Kidney (tissue), 14 donors: ENCODE measurements around the gene CLIC5. TPM values are rescaled to one million over a fixed set of nuclear protein-coding genes. Genes with fewer than 3 reads are reported as not detected.
A peak's percentile ranks its signal among the peaks of the same experiment; 100 is the strongest.

Experiments
- DNase-seq, 5 donors: peaks; one replicate each; pipeline ENCODE4 v3.0.0-alpha.2; 2013 to 2020
- FAIRE-seq: peaks from 2 replicates; lab custom pipeline; 2012; peaks lifted over from hg19 to GRCh38; lab: Jason Lieb, UNC
- H3K27ac ChIP-seq, 2 donors: one replicate each; pipeline ENCODE4 v1.7.0; 2013; ENCODE audit warnings: low read depth in 2 of 2, low read length in 2 of 2, inconsistent platforms in 1 of 2
- H3K27me3 ChIP-seq: one replicate; pipeline ENCODE4 v1.7.1; 2013; ENCODE audit warnings: low read length, inconsistent platforms; ENCODE audit not compliant: control insufficient read depth, insufficient read depth
- H3K36me3 ChIP-seq, 3 donors: one replicate each; pipeline versions ENCODE4 v1.7.0 to v1.7.1; 2013; ENCODE audit warnings: low read length in 3 of 3, control low read depth in 1 of 3, inconsistent platforms in 1 of 3; ENCODE audit not compliant: insufficient read depth in 3 of 3, control insufficient read depth in 2 of 3
- H3K4me1 ChIP-seq, 3 donors: one replicate each; pipeline versions ENCODE4 v1.7.0 to v1.7.1; 2013; ENCODE audit warnings: low read length in 3 of 3, inconsistent platforms in 1 of 3, low read depth in 1 of 3; ENCODE audit not compliant: control insufficient read depth in 2 of 3, insufficient read depth in 2 of 3
- H3K4me3 ChIP-seq, 3 donors: one replicate each; pipeline versions ENCODE4 v1.7.0 to v1.8.1; 2013; ENCODE audit warnings: low read length in 3 of 3, control low read depth in 1 of 3, inconsistent platforms in 1 of 3
- H3K9ac ChIP-seq, 3 donors: one replicate each; pipeline versions ENCODE4 v1.7.0 to v1.7.1; 2013; ENCODE audit warnings: low read length in 3 of 3, control low read depth in 1 of 3, inconsistent platforms in 1 of 3
- H3K9me3 ChIP-seq, 3 donors: one replicate each; pipeline versions ENCODE4 v1.7.0 to v1.7.1; 2013; ENCODE audit warnings: low read length in 3 of 3, control low read depth in 1 of 3, inconsistent platforms in 1 of 3; ENCODE audit not compliant: control insufficient read depth in 2 of 3, insufficient read depth in 1 of 3
- intact Hi-C: fragments of 100-400 bp; cut with DNase I; formaldehyde crosslinking; loops from one replicate; pipeline ENCODE4 v1.11.1; 2022
- polyA plus RNA-seq: library from polyadenylated mRNA; stranded (reverse); fragments of 350-450 nt; fragmentation: Illumina TruSeq; extraction: RNeasy Lipid Tissue Mini Kit (QIAGEN cat#74804); gene quantifications from one replicate; pipeline ENCODE4 v1.2.3, GENCODE V29; 2014; ENCODE audit warnings: low read depth, low replicate concordance; ENCODE audit not compliant: insufficient read depth
- total RNA-seq: library from RNA; stranded (reverse); fragmentation: NEBNext Ultra II Directional; extraction: Animal tissue kit (Norgen Biotek cat#: 25700); gene quantifications from one replicate; pipeline ENCODE4 v1.2.1, GENCODE V29; 2021
- TF ChIP-seq, protein P1 (sequence below): IDR thresholded peaks from 3 replicates; pipeline ENCODE4 v1.5.1; 2012; ENCODE audit warnings: mild to moderate bottlenecking, moderate library complexity, borderline replicate concordance; ENCODE audit not compliant: insufficient read depth; ENCODE audit errors: extremely low read depth
- donor health status: control.
- donor health status: control.
- donor health status: control.
- donor health status: control.
- donor health status: control.
- donor health status: DM: yes; HTN: yes; CAD: no.
- donor health status: Normal renal cell carcinoma (clear cell type).

CLIC5 gene
- total and polyA plus RNA-seq, 2 donors from 2014 or later = 7.4 to 54.3 TPM

DNA sequence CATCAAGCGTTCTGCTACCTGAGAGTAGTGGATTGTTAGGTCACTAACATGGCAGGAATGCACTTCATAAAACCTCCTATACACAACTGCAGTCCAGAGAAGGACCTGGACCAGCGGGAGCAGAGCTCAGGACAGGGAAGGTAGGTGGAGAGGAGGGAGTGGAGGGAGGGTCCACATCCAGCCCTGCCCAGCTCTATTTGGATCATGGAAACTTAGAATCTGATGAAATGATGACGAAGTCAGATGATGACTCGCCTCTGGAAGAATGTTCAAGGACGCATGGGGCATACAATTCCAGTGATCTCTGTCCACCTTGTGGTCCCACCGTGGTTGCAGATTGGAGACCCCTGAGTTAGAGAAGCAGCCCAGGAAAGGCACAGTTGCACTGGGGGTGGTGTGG is 68.8 kb downstream of the CLIC5 start:
- H3K4me3 ChIP-seq = no peak overlapping the region
- no peak overlapping the region for H3K9ac ChIP-seq
- DNase-seq (no peak), FAIRE-seq (no peak)
- H3K27ac ChIP-seq = no peak overlapping the region
- no peaks in the 10 kb centered on the region for H3K9me3 ChIP-seq
- no peaks in the 10 kb centered on the region for H3K36me3 ChIP-seq
- TF ChIP-seq, protein P1, sequence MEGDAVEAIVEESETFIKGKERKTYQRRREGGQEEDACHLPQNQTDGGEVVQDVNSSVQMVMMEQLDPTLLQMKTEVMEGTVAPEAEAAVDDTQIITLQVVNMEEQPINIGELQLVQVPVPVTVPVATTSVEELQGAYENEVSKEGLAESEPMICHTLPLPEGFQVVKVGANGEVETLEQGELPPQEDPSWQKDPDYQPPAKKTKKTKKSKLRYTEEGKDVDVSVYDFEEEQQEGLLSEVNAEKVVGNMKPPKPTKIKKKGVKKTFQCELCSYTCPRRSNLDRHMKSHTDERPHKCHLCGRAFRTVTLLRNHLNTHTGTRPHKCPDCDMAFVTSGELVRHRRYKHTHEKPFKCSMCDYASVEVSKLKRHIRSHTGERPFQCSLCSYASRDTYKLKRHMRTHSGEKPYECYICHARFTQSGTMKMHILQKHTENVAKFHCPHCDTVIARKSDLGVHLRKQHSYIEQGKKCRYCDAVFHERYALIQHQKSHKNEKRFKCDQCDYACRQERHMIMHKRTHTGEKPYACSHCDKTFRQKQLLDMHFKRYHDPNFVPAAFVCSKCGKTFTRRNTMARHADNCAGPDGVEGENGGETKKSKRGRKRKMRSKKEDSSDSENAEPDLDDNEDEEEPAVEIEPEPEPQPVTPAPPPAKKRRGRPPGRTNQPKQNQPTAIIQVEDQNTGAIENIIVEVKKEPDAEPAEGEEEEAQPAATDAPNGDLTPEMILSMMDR = no peak
- intact Hi-C loops = no loop called here
- no peaks in the 10 kb centered on the region for H3K27me3 ChIP-seq
- peaks cover 0 to 3% (median 2%) of the 10 kb centered on the region in 3 donors for H3K4me1 ChIP-seq

DNA sequence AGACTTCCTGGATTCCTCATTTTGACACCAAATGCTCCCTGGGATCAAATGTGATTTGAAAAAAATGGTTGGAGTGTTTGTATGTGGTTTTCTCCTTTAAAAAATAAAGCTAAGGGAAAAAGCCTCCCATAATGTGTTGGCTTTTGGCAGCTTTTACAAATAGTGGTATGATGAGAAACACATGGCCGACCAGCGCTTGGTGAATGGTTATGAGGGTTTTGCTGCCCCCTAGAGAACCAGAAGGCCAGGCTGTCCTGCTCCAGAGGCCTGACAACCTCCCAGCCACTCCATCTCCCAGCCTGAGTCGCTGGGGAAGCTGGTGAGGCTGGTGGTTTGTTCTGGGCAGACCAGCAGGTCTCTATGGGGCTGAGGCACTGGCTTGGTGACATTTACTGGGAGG is 69.3 kb downstream of the CLIC5 start:
- H3K9ac ChIP-seq = no peak overlapping the region
- H3K9me3 ChIP-seq = no peaks in the 10 kb centered on the region
- no peak for FAIRE-seq
- peak in 4 of 5 donors; percentile 54 to 90 (median 64) for DNase-seq
- H3K4me3 ChIP-seq = no peak overlapping the region
- TF ChIP-seq, protein P1 = peak; percentile 22
- intact Hi-C loops = no loop called here
- H3K27ac ChIP-seq = no peak overlapping the region
- no peaks in the 10 kb centered on the region for H3K36me3 ChIP-seq
- H3K4me1 ChIP-seq = peaks cover 0 to 3% (median 2%) of the 10 kb centered on the region in 3 donors
- no peaks in the 10 kb centered on the region for H3K27me3 ChIP-seq

DNA sequence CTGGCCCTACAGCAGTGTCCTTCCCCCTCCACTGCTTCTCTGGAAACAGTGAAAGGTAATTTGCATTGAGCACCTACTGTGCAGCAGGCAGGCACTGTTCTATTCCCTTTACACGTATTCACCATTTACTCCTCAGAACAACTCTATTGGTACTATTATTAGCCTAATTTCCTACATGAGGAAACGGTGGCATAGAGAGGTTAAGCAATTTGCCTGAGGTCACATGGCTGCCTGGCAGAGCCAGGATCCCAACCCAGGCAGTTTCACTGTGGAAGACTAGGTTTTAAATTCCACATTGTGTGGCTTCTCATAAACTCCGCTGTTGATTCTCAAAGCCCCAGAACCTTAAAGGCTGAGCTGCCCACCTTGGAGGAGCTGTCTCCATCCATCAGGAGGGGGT is 72.7 kb downstream of the CLIC5 start:
- TF ChIP-seq, protein P1 = no peak
- no peaks in the 10 kb centered on the region for H3K4me1 ChIP-seq
- H3K9me3 ChIP-seq = no peaks in the 10 kb centered on the region
- no peak overlapping the region for H3K27ac ChIP-seq
- no peak for DNase-seq
- no peak overlapping the region for H3K9ac ChIP-seq
- intact Hi-C loops = no loop called here
- H3K36me3 ChIP-seq = no peaks in the 10 kb centered on the region
- H3K4me3 ChIP-seq = no peak overlapping the region
- FAIRE-seq = no peak
- no peaks in the 10 kb centered on the region for H3K27me3 ChIP-seq

DNA sequence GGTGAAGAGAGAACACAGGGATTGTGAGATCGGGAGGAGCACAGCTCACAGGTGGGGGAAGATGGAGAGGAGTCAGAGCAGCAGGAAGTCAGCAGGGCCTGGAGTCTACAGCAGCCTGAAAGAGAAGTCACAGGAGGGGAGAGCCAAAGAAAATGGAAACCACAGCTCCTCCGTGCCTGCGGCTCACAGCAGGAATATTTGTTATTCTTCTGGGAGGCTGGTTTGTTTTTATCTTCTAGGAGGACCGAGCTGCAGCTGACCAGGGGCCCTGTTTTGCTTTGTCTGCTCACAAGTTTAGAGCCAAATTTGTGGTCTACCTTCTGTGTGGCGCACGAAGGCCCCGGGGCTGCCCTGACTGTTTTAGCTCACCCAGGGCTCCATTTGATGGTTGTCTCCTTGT is 81.8 kb downstream of the CLIC5 start:
- H3K27me3 ChIP-seq = no peaks in the 10 kb centered on the region
- no peaks in the 10 kb centered on the region for H3K9me3 ChIP-seq
- DNase-seq = no peak
- no peaks in the 10 kb centered on the region for H3K36me3 ChIP-seq
- no peak overlapping the region for H3K27ac ChIP-seq
- TF ChIP-seq, protein P1 = no peak
- no peak overlapping the region for H3K9ac ChIP-seq
- H3K4me3 ChIP-seq = no peak overlapping the region
- intact Hi-C loops = no loop called here
- FAIRE-seq = no peak
- peaks cover 0 to 3% (median 0%) of the 10 kb centered on the region in 3 donors for H3K4me1 ChIP-seq
